Measurements from ENCODE around the gene CAMSAP2.

CAMSAP2 gene

GRCh38 chr1:200708769-200709168, 29.9 kb upstream of the CAMSAP2 start:
- H3K36me3 ChIP-seq (ENCODE audit: low read length) = no peaks in the 10 kb centered on the region
- no peak overlapping the region for H2AFZ ChIP-seq (ENCODE audit: low read depth, low read length, severe bottlenecking)
- H3K9me3 ChIP-seq (ENCODE audit: insufficient read depth, low read length) = no peaks in the 10 kb centered on the region
- no peaks in the 10 kb centered on the region for H4K20me1 ChIP-seq (ENCODE audit: low read depth, low read length)
- H3K4me3 ChIP-seq (ENCODE audit: insufficient read depth, low read length, poor library complexity, severe bottlenecking) = no peak overlapping the region
- H3K4me2 ChIP-seq (ENCODE audit: low read depth, low read length, poor library complexity, severe bottlenecking) = no peak overlapping the region
- H3K9ac ChIP-seq (ENCODE audit: low read length) = no peak overlapping the region
- no peaks in the 10 kb centered on the region for H3K27me3 ChIP-seq (ENCODE audit: low read length)
- TF ChIP-seq CTCF (IDR thresholded peaks at IDR 0.05; ENCODE audit: insufficient read depth, low read length, poor library complexity, severe bottlenecking) (no peak), EZH2phosphoT487 (conservative IDR thresholded peaks at IDR 0.05; ENCODE audit: low read length) (no peak)
- no peaks in the 10 kb centered on the region for H3K9me2 ChIP-seq (replicated peaks; ENCODE audit: insufficient read depth, low read length)
- no peaks in the 10 kb centered on the region for H3K79me2 ChIP-seq (ENCODE audit: insufficient read depth, low read length)
- no peaks in the 10 kb centered on the region for H3F3A ChIP-seq (ENCODE audit: insufficient read depth)
- no peak overlapping the region for H3K27ac ChIP-seq (ENCODE audit: low read depth, low read length)

GRCh38 chr1:200710166-200710565, 28.5 kb upstream of the CAMSAP2 start:
- Histone ChIP-seq H3K79me2 (ENCODE audit: insufficient read depth, low read length) (no peaks in the 10 kb centered on the region), H3K27ac (ENCODE audit: low read depth, low read length) (no peak overlapping the region), H2AFZ (ENCODE audit: low read depth, low read length, severe bottlenecking) (no peak overlapping the region), H3K4me2 (ENCODE audit: low read depth, low read length, poor library complexity, severe bottlenecking) (no peak overlapping the region), H3F3A (ENCODE audit: insufficient read depth) (no peaks in the 10 kb centered on the region), H3K9me3 (ENCODE audit: insufficient read depth, low read length) (no peaks in the 10 kb centered on the region), H4K20me1 (ENCODE audit: low read depth, low read length) (no peaks in the 10 kb centered on the region), H3K4me3 (ENCODE audit: insufficient read depth, low read length, poor library complexity, severe bottlenecking) (no peak overlapping the region), H3K9me2 (replicated peaks; ENCODE audit: insufficient read depth, low read length) (no peaks in the 10 kb centered on the region), H3K36me3 (ENCODE audit: low read length) (no peaks in the 10 kb centered on the region), H3K27me3 (ENCODE audit: low read length) (no peaks in the 10 kb centered on the region), H3K9ac (ENCODE audit: low read length) (no peak overlapping the region)
- no peak for TF ChIP-seq EZH2phosphoT487 (conservative IDR thresholded peaks at IDR 0.05; ENCODE audit: low read length)

- H3K36me3 ChIP-seq (ENCODE audit: low read length) = no peaks in the 10 kb centered on the region
- H3K27ac ChIP-seq (ENCODE audit: low read depth, low read length) = no peak overlapping the region
- TF ChIP-seq CTCF (IDR thresholded peaks at IDR 0.05; ENCODE audit: insufficient read depth, low read length, poor library complexity, severe bottlenecking) (no peak), EZH2phosphoT487 (conservative IDR thresholded peaks at IDR 0.05; ENCODE audit: low read length) (no peak)
- H3K27me3 ChIP-seq (ENCODE audit: low read length) = no peaks in the 10 kb centered on the region
- H3K4me2 ChIP-seq (ENCODE audit: low read depth, low read length, poor library complexity, severe bottlenecking) = no peak overlapping the region
- H3K4me3 ChIP-seq (ENCODE audit: insufficient read depth, low read length, poor library complexity, severe bottlenecking) = no peak overlapping the region
- H2AFZ ChIP-seq (ENCODE audit: low read depth, low read length, severe bottlenecking) = no peak overlapping the region
- H3K9me2 ChIP-seq (replicated peaks; ENCODE audit: insufficient read depth, low read length) = no peaks in the 10 kb centered on the region
- H3K9ac ChIP-seq (ENCODE audit: low read length) = no peak overlapping the region
- H3F3A ChIP-seq (ENCODE audit: insufficient read depth) = no peaks in the 10 kb centered on the region
- no peaks in the 10 kb centered on the region for H3K9me3 ChIP-seq (ENCODE audit: insufficient read depth, low read length)
- H4K20me1 ChIP-seq (ENCODE audit: low read depth, low read length) = no peaks in the 10 kb centered on the region
- no peaks in the 10 kb centered on the region for H3K79me2 ChIP-seq (ENCODE audit: insufficient read depth, low read length)
Observed at GRCh38 chr1:200714504-200715187, 24.0 kb upstream of the CAMSAP2 start.

- Histone ChIP-seq H3F3A (ENCODE audit: insufficient read depth) (no peaks in the 10 kb centered on the region), H3K36me3 (ENCODE audit: low read length) (no peaks in the 10 kb centered on the region), H2AFZ (ENCODE audit: low read depth, low read length, severe bottlenecking) (no peak overlapping the region), H3K4me2 (ENCODE audit: low read depth, low read length, poor library complexity, severe bottlenecking) (no peak overlapping the region), H3K9me2 (replicated peaks; ENCODE audit: insufficient read depth, low read length) (no peaks in the 10 kb centered on the region), H4K20me1 (ENCODE audit: low read depth, low read length) (no peaks in the 10 kb centered on the region), H3K9me3 (ENCODE audit: insufficient read depth, low read length) (no peaks in the 10 kb centered on the region), H3K79me2 (ENCODE audit: insufficient read depth, low read length) (no peaks in the 10 kb centered on the region), H3K27ac (ENCODE audit: low read depth, low read length) (no peak overlapping the region), H3K4me3 (ENCODE audit: insufficient read depth, low read length, poor library complexity, severe bottlenecking) (no peak overlapping the region), H3K27me3 (ENCODE audit: low read length) (no peaks in the 10 kb centered on the region), H3K9ac (ENCODE audit: low read length) (no peak overlapping the region)
- no peak for TF ChIP-seq EZH2phosphoT487 (conservative IDR thresholded peaks at IDR 0.05; ENCODE audit: low read length)
- no peak for TF ChIP-seq CTCF (IDR thresholded peaks at IDR 0.05; ENCODE audit: insufficient read depth, low read length, poor library complexity, severe bottlenecking)
Observed at GRCh38 chr1:200720199-200720598, 18.5 kb upstream of the CAMSAP2 start.

All from SU-DHL-6 (cell line).